MG63 (cell line): ENCODE results near the gene VGLL2. TPM values are rescaled to one million over a fixed set of nuclear protein-coding genes. Genes with fewer than 3 reads are reported as not detected.

Experiments used
- DNase-seq: peaks from one replicate; pipeline ENCODE4 v3.0.0-alpha.2; 2020
- H3K27me3 ChIP-seq: fragments of 250-450 bp; sonication (Bioruptor Pico); 2 replicates; pipeline ENCODE4 v1.5.1; 2020; ENCODE audit warnings: mild to moderate bottlenecking, moderate library complexity
- H3K36me3 ChIP-seq: fragments of 250-450 bp; sonication (Bioruptor Pico); 2 replicates; pipeline ENCODE4 v1.5.1; 2020; ENCODE audit warnings: mild to moderate bottlenecking, moderate library complexity
- H3K4me3 ChIP-seq: fragments of 250-450 bp; sonication (Bioruptor Pico); 2 replicates; pipeline ENCODE4 v1.5.1; 2020; ENCODE audit warnings: mild to moderate bottlenecking, moderate library complexity
- H3K9me3 ChIP-seq: fragments of 250-450 bp; sonication (Bioruptor Pico); 2 replicates; pipeline ENCODE4 v1.5.1; 2020; ENCODE audit warnings: mild to moderate bottlenecking, moderate library complexity
- total RNA-seq: library from RNA; depleted of rRNA; stranded (reverse); fragments of >200 nt; shearing (Covaris generic); gene quantifications from 2 replicates; pipeline ENCODE4 v1.2.3, GENCODE V29; 2014; ENCODE audit warnings: low replicate concordance; rRNA removed

VGLL2 gene
- total RNA-seq, 1 experiment from 2014 or later, result not detected

GRCh38 chr6:117290173-117290846 lies 25.0 kb downstream of the VGLL2 start:
- no peak overlapping the region for H3K4me3 ChIP-seq
- no peaks in the 10 kb centered on the region for H3K36me3 ChIP-seq
- H3K9me3 ChIP-seq, result no peaks in the 10 kb centered on the region; the same call in 1 of the 2 replicates
- no peak for DNase-seq
- H3K27me3 ChIP-seq, result no peaks in the 10 kb centered on the region

GRCh38 chr6:117298941-117299340 lies 33.6 kb downstream of the VGLL2 start:
- H3K9me3 ChIP-seq, result no peaks in the 10 kb centered on the region; the same call in 1 of the 2 replicates
- peak; percentile 24 for DNase-seq
- H3K36me3 ChIP-seq, result no peaks in the 10 kb centered on the region
- H3K27me3 ChIP-seq, result no peaks in the 10 kb centered on the region
- no peak overlapping the region for H3K4me3 ChIP-seq

GRCh38 chr6:117303323-117303722 lies 38.0 kb downstream of the VGLL2 start:
- Histone ChIP-seq H3K36me3 (no peaks in the 10 kb centered on the region), H3K27me3 (no peaks in the 10 kb centered on the region), H3K9me3 (no peaks in the 10 kb centered on the region), H3K4me3 (no peak overlapping the region)
- no peak for DNase-seq

GRCh38 chr6:117304446-117304845 lies 39.1 kb downstream of the VGLL2 start:
- H3K36me3 ChIP-seq, result no peaks in the 10 kb centered on the region
- H3K9me3 ChIP-seq, result no peaks in the 10 kb centered on the region
- no peak for DNase-seq
- no peaks in the 10 kb centered on the region for H3K27me3 ChIP-seq
- H3K4me3 ChIP-seq, result no peak overlapping the region

- DNase-seq, result no peak
- H3K9me3 ChIP-seq, result no peaks in the 10 kb centered on the region
- no peaks in the 10 kb centered on the region for H3K27me3 ChIP-seq
- no peak overlapping the region for H3K4me3 ChIP-seq
- no peaks in the 10 kb centered on the region for H3K36me3 ChIP-seq
Measured at GRCh38 chr6:117306227-117306790, 41.0 kb downstream of the VGLL2 start.

GRCh38 chr6:117307655-117308054 lies 42.3 kb downstream of the VGLL2 start:
- Histone ChIP-seq H3K4me3 (no peak overlapping the region), H3K27me3 (no peaks in the 10 kb centered on the region), H3K36me3 (no peaks in the 10 kb centered on the region), H3K9me3 (no peaks in the 10 kb centered on the region)
- DNase-seq, result peak; percentile 53

- no peak for DNase-seq
- H3K36me3 ChIP-seq, result no peaks in the 10 kb centered on the region
- H3K27me3 ChIP-seq, result no peaks in the 10 kb centered on the region
- H3K4me3 ChIP-seq, result no peak overlapping the region
- no peaks in the 10 kb centered on the region for H3K9me3 ChIP-seq
Measured at GRCh38 chr6:117309069-117309468, 43.7 kb downstream of the VGLL2 start.

- H3K4me3 ChIP-seq, result no peak overlapping the region
- H3K27me3 ChIP-seq, result no peaks in the 10 kb centered on the region
- no peaks in the 10 kb centered on the region for H3K36me3 ChIP-seq
- no peak for DNase-seq
- no peaks in the 10 kb centered on the region for H3K9me3 ChIP-seq
Measured at GRCh38 chr6:117309611-117310010, 44.3 kb downstream of the VGLL2 start.

- H3K36me3 ChIP-seq, result no peaks in the 10 kb centered on the region
- no peak overlapping the region for H3K4me3 ChIP-seq
- H3K27me3 ChIP-seq, result no peaks in the 10 kb centered on the region
- no peaks in the 10 kb centered on the region for H3K9me3 ChIP-seq
- no peak for DNase-seq
Measured at GRCh38 chr6:117311310-117311709, 46.0 kb downstream of the VGLL2 start.

- no peaks in the 10 kb centered on the region for H3K9me3 ChIP-seq
- DNase-seq, result no peak
- no peak overlapping the region for H3K4me3 ChIP-seq
- no peaks in the 10 kb centered on the region for H3K27me3 ChIP-seq
- no peaks in the 10 kb centered on the region for H3K36me3 ChIP-seq
Measured at GRCh38 chr6:117311726-117312125, 46.4 kb downstream of the VGLL2 start.

- Histone ChIP-seq H3K4me3 (no peak overlapping the region), H3K9me3 (no peaks in the 10 kb centered on the region), H3K27me3 (no peaks in the 10 kb centered on the region), H3K36me3 (no peaks in the 10 kb centered on the region)
- no peak for DNase-seq
Measured at GRCh38 chr6:117317261-117317660, 51.9 kb downstream of the VGLL2 start.

Other genes starting within 250 kb of the VGLL2 start
- gene ROS1, start 160.4 kb downstream of the VGLL2 start, total RNA-seq, result 0.43 and 0.76 TPM in 2 replicates
- gene DCBLD1, start 217.1 kb downstream of the VGLL2 start, total RNA-seq, result 20.9 and 34.8 TPM in 2 replicates